ENCODE measurements around the gene PGM2.
"Not testable (repeated sequence)": the region's sequence is repeated elsewhere in the genome, so short reads cannot be mapped to it uniquely, and the experiment has no call there.

PGM2 gene

DNA sequence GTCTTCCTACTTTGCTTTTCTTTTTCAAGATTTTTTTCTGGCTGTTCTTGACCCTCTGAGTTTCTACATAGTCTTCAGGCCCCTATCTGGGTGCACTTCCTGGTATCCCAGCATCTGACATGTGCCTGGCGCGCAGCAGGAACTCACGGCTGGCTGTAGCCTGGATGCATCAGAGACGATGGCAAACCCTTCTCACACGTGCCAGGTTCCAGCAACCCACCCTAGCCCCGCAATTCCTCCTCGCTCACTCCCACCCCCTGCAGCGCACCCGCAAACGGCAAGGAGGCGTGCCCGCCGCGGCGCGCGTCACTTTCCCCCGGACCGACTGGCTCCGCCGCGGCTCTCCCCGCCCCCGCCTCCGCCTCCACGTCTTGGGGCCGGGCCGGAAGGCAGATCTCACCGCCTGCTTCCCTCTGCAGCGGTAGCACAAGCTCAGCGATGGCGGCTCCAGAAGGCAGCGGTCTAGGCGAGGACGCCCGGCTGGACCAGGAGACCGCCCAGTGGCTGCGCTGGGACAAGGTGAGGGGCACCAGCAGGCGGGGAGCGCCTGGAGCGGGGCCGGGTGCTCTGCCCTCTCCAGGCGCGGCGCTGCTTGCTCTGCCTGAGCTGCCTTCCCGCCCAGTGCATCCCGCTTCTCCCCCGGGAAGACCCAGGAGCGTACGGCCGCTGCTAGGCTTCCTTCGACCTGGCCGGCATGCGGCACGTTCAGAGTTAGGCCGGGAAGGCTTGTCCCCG, at the start of gene PGM2:
Gene PGM2, plus strand, starts transcription at position 392 of the 735 bp plus-strand sequence. Its CDS starts 47 bp downstream, at position 439.
- DNase-seq (ENCODE audit: low spot score), result peak; percentile 72

GRCh38 chr4:37779896-37780295, 46.6 kb upstream of the PGM2 start:
- no peak for DNase-seq (ENCODE audit: low spot score)

- no peak for DNase-seq (ENCODE audit: low spot score)
Observed at GRCh38 chr4:37780444-37781130, 45.9 kb upstream of the PGM2 start.

GRCh38 chr4:37781131-37781455, 45.4 kb upstream of the PGM2 start:
- no peak for DNase-seq (ENCODE audit: low spot score)

DNA sequence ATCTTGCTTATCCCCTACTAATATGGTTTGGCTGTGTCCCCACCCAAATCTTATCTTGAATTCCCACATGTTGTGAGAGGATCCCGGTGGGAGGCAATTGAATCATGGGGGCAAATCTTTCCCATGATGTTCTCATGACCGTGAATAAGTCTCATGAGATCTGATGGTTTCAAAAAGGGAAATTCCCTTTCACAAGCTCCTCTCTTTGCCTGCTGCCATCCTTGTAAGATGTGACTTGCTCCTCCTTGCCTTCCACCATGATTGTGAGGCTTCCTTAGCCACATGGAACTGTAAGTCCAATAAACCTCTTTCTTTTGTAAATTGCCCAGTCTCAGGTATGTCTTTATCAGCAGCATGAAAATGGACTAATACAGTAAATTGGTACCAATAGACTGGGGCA, 40.2 kb upstream of the PGM2 start:
- DNase-seq (ENCODE audit: low spot score), result not testable (repeated sequence)

DNA sequence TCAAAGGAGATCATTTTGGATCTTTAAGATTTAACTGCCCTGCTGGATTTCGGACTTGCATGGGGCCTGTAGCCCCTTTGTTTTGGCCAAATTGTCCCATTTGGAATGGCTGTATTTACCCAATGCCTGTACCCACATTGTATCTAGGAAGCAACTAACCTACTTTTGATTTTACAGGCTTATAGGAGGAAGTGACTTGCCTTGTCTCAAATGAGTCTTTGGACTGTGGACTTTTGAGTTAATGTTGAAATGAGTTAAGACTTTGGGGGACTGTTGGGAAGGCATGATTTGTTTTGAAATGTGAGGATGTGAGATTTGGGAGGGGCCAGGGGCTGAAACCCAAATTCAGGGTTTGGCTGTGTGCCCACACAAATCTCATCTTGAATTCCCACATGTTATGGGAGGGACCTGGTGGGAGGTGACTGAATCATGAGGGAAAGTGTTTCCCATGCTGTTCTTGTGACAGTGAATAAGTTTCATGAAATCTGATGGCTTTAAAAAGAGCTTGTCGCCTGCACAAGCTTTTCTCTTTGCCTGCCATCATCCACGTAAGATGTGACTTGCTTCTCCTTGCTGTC, 38.5 kb upstream of the PGM2 start:
- not testable (repeated sequence) for DNase-seq (ENCODE audit: low spot score)

GRCh38 chr4:37788819-37789218, 37.7 kb upstream of the PGM2 start:
- DNase-seq (ENCODE audit: low spot score), result no peak

DNA sequence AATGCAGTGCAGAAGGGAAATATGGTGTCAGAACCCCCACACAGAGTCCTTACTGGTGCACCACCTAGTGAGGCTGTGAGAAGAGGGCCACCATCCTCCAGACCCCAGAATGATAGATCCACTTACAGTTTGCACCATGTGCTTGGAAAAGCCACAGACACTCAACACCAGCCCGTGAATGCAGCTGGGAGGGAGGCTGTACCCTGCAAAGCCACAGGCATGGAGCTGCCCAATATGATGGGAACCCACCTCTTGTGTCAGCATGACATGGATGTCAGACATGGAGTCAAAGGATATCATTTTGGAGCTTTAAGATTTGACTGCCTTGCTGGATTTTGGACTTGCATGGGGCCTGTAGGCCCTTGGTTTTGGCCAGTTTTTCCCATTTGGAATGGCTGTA, 34.2 kb upstream of the PGM2 start:
- no peak for DNase-seq (ENCODE audit: low spot score)

DNA sequence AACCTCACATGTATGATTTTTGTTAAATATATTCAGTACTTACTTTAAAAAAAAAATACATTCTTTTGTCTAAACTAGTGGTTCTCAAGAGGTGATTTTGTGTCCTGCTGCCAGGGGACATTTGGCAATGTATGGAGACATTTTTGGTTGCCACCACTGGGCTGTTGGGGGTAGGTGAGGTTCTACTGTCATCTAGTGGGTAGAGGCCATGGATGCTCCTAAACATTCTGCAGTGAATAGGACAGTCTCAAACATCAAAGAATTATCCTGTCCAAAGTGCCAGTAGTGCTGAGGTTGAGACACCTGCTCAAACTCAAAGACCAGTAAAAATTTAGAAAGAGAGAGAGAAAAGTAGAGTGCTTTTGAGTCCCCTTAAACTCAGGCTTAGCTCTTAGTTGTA, 32.9 kb upstream of the PGM2 start:
- DNase-seq (ENCODE audit: low spot score), result no peak

DNA sequence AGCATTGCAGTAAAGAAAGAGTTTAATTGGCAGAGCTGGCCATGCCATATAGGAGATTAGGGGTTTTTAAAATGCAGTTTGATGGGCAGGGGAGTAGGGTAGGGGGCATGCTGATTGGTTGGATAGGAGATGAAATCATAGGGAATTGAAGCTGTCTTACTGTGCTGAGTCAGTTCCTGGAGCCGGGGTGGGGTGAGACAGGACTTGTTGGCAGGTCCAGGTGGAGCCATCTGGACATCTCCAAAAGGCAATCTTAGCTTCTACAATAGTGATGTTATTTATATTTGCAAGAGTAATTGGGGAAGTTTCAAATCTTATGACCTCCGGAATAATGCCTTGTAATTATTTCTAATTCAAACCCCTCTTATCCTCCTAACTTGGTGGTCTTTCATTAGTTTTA, 32.4 kb upstream of the PGM2 start:
- DNase-seq (ENCODE audit: low spot score), result no peak

DNA sequence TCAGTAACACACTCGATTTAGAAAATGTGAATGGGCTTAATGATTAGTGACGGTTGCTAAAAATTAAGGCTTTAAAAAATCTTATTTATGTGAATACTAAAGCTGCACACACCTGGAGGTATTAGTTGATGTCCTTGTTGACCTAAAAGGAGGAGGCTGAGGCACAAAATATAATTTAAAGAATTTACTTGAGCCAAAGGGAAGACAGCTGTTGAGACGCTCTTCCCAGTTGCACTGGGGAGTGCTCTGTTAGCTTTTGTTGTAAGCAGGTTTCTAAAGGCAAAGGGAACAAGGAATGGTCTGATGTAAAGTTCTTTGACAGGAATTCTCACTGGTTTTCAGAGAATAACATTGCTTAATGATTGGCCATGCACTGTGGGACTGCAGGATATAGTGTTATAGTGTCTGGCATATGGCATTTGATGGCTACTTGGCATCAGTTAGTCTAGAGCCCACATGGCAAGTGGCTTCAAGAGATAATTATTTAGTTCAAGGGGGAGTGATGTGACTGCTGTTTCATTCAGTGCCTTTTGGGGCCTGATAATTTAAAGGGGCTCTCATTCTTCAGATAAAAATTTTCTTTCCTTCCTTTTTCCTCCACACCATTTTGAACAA, 30.8 kb upstream of the PGM2 start:
- DNase-seq (ENCODE audit: low spot score), result no peak

GRCh38 chr4:37797374-37797773, 29.1 kb upstream of the PGM2 start:
- no peak for DNase-seq (ENCODE audit: low spot score)

GRCh38 chr4:37797923-37798322, 28.6 kb upstream of the PGM2 start:
- no peak for DNase-seq (ENCODE audit: low spot score)

DNA sequence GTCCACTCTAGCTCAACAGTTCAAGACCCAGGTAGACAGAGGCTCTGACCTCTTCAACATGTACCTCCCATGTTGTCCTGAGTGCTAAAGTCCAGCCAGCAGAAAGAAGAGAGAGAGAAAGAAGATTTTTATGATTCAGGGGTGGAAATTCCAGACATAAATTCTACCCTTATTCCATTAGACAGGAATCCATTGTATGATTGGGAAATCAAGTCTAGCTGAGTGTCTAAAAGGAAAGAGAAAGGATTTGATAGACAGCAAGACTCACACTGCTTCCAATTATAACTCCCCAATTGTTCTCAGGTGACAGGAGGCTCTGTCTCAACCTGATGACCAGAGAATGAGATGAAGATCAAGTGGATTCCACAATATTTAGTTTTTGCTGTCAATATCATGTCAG, 27.9 kb upstream of the PGM2 start:
- DNase-seq (ENCODE audit: low spot score), result no peak

DNA sequence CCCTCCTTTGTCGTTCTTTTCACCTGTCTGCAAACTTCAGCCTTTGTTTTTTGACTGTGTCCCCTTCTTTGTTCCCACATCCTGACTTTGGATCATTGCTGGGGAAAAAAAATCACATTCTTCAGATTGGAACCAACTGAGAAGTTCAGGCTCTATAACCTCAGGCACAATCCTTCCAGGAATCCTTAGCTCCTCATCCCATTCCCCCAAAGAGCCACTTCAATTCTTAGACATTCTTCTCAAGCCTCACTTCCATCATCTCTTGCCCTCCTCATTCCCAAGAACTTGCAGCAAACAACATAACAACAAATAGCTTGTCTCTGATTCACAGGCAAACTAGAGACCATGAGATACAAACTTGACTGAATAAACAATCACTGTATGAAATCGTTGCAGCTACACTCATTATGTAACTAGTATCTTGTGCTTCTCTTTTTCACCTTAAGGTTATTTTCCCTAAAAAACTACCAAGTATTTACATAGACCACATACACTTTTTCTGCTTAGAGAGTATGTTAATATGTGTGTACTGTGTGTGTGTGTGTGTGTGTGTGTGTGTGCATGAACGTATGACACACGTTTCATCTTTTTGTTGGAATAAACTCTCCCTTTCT, 26.4 kb upstream of the PGM2 start:
- no peak for DNase-seq (ENCODE audit: low spot score)

- peak; percentile 77 for DNase-seq (ENCODE audit: low spot score)
Observed at GRCh38 chr4:37802068-37802666, 24.3 kb upstream of the PGM2 start.

DNA sequence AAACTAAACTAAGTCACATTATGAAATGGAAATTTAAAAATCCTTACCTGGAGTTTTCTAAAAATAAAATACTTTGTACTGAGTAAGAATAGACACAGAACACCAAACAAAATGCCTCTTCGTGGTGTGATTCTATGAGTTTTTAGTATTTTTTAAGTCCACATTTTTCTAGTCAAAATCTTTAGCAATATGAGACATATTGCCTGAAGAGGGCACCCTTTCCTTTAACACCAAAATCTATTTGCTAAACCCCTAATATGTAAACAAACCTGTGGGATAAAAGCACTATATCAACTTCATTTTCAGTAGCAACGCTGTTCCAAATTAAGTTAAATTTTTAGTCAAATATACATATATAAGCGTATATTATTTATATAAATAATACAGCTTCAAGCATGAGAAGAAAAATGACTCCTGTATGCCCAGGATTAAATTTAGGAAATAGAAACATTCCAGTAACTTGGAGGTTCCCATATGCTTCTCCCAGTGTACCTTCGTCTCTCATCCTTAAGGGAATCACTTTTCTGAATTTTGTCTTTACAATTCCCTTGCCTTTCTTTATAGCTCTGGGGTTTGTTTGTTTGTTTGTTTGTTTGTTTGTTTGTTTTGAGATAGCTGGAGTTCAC, 23.0 kb upstream of the PGM2 start:
- peak; percentile 55 for DNase-seq (ENCODE audit: low spot score)

GRCh38 chr4:37805091-37805490, 21.4 kb upstream of the PGM2 start:
- DNase-seq (ENCODE audit: low spot score), result no peak

DNA sequence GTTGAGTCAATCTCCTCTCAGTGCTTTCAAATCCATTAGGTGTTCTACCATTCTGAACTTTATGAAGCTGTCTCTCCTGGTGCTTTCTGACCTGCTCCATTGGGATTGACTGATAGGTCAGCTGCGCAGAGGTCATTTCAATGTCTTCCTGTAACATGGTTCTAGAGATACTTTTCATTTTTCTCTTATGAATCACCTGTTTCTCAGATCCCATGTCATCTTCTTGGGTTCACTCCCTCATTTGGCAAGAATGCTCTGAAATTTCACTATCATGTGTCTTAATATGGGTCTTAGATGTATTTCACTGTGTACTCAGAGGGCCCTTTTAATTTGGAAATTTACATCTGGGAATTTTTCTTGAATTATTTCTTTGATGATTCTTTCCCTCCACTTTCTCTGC, 13.8 kb upstream of the PGM2 start:
- DNase-seq (ENCODE audit: low spot score), result peak; percentile 35

DNA sequence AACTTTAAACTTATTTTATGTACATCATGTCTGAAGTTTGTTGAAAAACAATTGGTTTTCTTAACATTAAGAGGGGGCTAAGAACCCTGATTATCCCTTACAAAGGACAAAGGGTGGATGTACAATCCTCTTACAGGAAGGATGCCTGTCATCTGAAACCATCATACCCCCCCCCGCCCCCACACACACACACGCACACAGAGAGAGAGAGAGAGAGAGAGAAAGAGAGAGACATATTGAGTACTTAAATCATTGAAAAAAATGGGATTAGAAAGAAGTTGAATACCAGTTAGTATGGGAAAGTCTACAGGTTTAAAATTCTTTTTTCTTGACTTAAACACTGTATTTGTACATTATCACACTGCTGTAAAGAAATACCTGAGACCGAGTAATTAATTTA, 10.9 kb upstream of the PGM2 start:
- no peak for DNase-seq (ENCODE audit: low spot score)

- no peak for DNase-seq (ENCODE audit: low spot score)
Observed at GRCh38 chr4:37816006-37816405, 10.5 kb upstream of the PGM2 start.

- DNase-seq (ENCODE audit: low spot score), result no peak
Observed at GRCh38 chr4:37816719-37817118, 9.8 kb upstream of the PGM2 start.

Data from kidney capillary endothelial cell (primary cell).